ENCODE data around the gene SF3A2. TPM values are rescaled to one million over a fixed set of nuclear protein-coding genes. Genes with fewer than 3 reads are reported as not detected.

SF3A2 gene
- total and polyA plus RNA-seq, 7 donors: 16.9 to 61.3 (median 26.4) TPM

DNA sequence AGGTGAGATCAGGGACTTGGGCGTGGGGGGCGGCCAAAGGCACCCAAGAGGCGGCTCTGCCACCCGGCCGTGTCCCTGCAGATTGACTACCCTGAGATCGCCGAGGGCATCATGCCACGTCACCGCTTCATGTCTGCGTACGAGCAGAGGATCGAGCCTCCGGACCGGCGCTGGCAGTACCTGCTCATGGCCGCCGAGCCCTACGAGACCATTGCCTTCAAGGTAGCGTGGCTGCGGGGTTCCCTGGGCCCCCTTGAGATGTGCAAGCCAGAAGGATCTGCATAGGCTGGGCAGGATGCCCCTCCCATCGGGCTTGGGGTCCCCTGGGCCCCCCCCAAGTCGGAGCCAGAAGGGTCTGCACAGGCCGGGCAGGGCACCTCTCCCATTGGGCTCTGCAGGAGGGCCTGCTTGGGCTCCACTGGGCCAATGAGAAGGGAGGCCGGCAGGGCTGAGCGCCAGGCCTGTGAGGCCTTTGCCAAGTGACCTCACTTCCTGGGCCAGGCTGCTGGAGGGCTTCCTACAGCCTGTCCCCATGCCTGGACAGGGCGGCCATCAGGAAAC is 10.3 kb downstream of the SF3A2 start:
- H3K4me1 ChIP-seq: peaks cover 0 to 45% (median 31%) of the 10 kb centered on the region in 4 donors

DNA sequence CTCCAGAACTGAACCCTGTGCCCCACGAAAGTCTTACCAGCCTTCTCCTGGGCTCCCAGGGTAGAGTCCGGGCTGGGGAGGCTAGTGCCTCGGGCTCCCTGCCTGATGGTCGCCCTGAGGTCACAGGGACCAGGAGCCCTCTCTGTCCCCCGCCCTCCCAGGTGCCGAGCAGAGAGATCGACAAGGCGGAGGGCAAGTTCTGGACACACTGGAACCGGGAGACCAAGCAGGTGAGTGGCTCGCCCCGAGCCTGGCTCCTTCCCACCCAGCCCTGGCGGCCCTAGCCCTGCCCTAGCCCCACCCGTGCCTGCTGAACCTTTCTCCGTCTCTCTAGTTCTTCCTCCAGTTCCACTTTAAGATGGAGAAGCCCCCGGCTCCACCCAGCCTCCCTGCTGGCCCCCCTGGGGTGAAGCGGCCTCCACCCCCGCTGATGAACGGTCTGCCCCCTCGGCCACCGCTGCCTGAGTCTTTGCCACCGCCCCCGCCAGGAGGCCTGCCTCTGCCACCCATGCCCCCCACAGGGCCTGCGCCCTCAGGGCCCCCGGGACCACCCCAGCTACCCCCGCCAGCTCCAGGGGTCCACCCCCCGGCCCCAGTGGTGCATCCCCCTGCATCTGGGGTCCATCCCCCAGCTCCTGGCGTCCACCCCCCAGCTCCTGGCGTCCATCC is 10.9 kb downstream of the SF3A2 start:
- peaks cover 0 to 45% (median 31%) of the 10 kb centered on the region in 4 donors for H3K4me1 ChIP-seq
- 84 to 91% methylated on average over 28 of the region's 28 CpGs for WGBS, 2 donors
- no peak overlapping the region for H3K4me3 ChIP-seq
- peaks cover 31 to 36% (median 32%) of the 10 kb centered on the region in 3 donors for H3K27me3 ChIP-seq
- no peaks in the 10 kb centered on the region for H3K9me3 ChIP-seq
- no peak for DNase-seq
- no peak overlapping the region for H3K27ac ChIP-seq
- intact Hi-C loops (cut with DNase I): no loop called here
- TF ChIP-seq, protein P1, sequence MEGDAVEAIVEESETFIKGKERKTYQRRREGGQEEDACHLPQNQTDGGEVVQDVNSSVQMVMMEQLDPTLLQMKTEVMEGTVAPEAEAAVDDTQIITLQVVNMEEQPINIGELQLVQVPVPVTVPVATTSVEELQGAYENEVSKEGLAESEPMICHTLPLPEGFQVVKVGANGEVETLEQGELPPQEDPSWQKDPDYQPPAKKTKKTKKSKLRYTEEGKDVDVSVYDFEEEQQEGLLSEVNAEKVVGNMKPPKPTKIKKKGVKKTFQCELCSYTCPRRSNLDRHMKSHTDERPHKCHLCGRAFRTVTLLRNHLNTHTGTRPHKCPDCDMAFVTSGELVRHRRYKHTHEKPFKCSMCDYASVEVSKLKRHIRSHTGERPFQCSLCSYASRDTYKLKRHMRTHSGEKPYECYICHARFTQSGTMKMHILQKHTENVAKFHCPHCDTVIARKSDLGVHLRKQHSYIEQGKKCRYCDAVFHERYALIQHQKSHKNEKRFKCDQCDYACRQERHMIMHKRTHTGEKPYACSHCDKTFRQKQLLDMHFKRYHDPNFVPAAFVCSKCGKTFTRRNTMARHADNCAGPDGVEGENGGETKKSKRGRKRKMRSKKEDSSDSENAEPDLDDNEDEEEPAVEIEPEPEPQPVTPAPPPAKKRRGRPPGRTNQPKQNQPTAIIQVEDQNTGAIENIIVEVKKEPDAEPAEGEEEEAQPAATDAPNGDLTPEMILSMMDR (IDR thresholded peaks at IDR 0.05): no peak
- no peak for TF ChIP-seq POLR2A (IDR thresholded peaks at IDR 0.05)
- TF ChIP-seq EP300 (IDR thresholded peaks at IDR 0.05): no peak
- no peak for TF ChIP-seq POLR2AphosphoS5 (IDR thresholded peaks at IDR 0.05)
- peaks cover 38 to 64% (median 54%) of the 10 kb centered on the region in 4 donors for H3K36me3 ChIP-seq

More for the DNA sequence above, 10.3 kb downstream of the SF3A2 start:
- DNase-seq: no peak
- Histone ChIP-seq H3K27ac (no peak overlapping the region), H3K36me3 (peaks cover 38 to 64% (median 54%) of the 10 kb centered on the region in 4 donors), H3K4me3 (no peak overlapping the region), H3K27me3 (peaks cover 24 to 29% (median 25%) of the 10 kb centered on the region in 3 donors), H3K9me3 (no peaks in the 10 kb centered on the region)
- TF ChIP-seq, protein P1 (IDR thresholded peaks at IDR 0.05): no peak
- TF ChIP-seq POLR2AphosphoS5 (IDR thresholded peaks at IDR 0.05) (no peak), EP300 (IDR thresholded peaks at IDR 0.05) (no peak), POLR2A (IDR thresholded peaks at IDR 0.05) (no peak)
- intact Hi-C loops (cut with DNase I): no loop called here
- 87 to 90% methylated on average over 26 of the region's 26 CpGs for WGBS, 2 donors

DNA sequence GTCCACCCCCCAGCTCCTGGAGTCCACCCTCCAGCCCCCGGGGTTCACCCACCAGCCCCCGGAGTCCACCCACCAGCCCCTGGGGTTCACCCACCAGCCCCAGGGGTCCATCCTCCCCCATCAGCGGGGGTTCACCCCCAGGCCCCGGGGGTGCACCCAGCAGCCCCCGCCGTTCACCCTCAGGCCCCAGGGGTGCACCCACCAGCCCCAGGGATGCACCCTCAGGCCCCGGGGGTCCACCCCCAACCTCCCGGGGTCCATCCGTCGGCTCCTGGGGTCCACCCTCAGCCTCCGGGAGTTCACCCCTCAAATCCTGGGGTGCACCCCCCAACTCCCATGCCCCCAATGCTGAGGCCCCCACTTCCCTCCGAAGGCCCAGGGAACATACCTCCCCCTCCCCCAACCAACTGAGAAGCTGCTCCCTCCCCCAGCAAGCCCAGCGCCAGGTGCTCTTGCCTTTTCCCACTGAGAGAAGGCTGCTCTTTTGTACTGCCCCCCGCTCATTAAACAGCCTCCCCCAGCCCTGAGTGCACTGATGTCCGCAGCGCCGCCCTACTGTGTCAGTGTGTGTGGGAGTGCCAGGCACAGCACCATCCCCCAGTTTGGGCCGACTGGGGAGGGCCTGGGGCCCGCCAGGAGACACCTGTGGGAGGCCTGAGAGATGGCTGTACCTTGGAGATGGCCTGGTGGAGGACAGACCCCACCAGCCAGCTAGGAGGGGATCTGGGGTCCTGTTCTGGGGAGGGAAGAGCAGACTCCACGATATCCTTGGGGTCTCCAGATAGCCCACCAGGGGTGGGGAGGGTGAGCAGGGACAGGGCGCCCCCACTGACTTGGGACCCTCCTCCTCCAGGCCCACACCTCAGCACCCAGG is 11.7 kb downstream of the SF3A2 start:
- H3K9me3 ChIP-seq: no peaks in the 10 kb centered on the region
- peaks cover 38 to 59% (median 52%) of the 10 kb centered on the region in 4 donors for H3K36me3 ChIP-seq
- DNase-seq: no peak
- TF ChIP-seq POLR2AphosphoS5 (IDR thresholded peaks at IDR 0.05) (no peak), EP300 (IDR thresholded peaks at IDR 0.05) (no peak), POLR2A (IDR thresholded peaks at IDR 0.05) (no peak)
- TF ChIP-seq, protein P1 (IDR thresholded peaks at IDR 0.05): no peak
- no peak overlapping the region for H3K27ac ChIP-seq
- H3K27me3 ChIP-seq: peaks cover 39 to 44% (median 40%) of the 10 kb centered on the region in 3 donors
- 85 to 90% methylated on average over 21 of the region's 21 CpGs for WGBS, 2 donors
- H3K4me3 ChIP-seq: no peak overlapping the region
- peaks cover 0 to 45% (median 36%) of the 10 kb centered on the region in 4 donors for H3K4me1 ChIP-seq
- intact Hi-C loops (cut with DNase I): no loop called here

DNA sequence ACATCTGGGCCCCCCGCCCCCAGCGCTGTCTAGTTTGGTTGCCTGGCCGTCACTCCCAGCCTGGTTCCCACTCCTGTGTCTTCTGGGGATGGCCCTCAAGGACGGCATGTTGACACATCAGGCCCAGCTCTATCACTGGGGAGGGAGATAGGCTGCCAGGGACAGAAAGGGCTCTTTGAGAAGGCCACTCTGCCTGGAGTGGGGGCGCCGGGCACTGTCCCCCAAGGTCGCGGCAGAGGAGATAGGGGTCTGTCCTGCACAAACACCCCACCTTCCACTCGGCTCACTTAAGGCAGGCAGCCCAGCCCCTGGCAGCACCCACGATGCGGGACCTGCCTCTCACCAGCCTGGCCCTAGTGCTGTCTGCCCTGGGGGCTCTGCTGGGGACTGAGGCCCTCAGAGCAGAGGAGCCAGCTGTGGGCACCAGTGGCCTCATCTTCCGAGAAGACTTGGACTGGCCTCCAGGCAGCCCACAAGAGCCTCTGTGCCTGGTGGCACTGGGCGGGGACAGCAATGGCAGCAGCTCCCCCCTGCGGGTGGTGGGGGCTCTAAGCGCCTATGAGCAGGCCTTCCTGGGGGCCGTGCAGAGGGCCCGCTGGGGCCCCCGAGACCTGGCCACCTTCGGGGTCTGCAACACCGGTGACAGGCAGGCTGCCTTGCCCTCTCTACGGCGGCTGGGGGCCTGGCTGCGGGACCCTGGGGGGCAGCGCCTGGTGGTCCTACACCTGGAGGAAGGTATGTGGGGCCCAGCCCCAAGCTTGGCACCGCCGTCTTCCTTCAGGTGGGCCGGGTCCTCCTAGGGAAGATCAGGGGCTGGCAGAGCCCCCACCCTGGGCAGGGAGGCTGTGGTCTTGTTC is 12.6 kb downstream of the SF3A2 start, which contains the start of gene AMH:
Gene AMH (plus strand): TSS at position 314 of the 857 bp plus-strand sequence. CDS start 10 bp downstream, at position 324.
- peaks cover 31 to 50% (median 43%) of the 10 kb centered on the region in 4 donors for H3K36me3 ChIP-seq

More for the DNA sequence above, 12.6 kb downstream of the SF3A2 start, which contains the start of gene AMH:
- intact Hi-C loops (cut with DNase I): no loop called here
- Histone ChIP-seq H3K27ac (no peak within 1 kb of the TSS), H3K4me1 (peaks cover 0 to 42% (median 39%) of the 10 kb centered on the region in 4 donors), H3K4me3 (no peak within 1 kb of the TSS), H3K27me3 (peaks cover 47 to 52% (median 48%) of the 10 kb centered on the region in 3 donors), H3K9me3 (no peaks in the 10 kb centered on the region)
- TF ChIP-seq POLR2A (IDR thresholded peaks at IDR 0.05): no peak
- TF ChIP-seq POLR2AphosphoS5 (IDR thresholded peaks at IDR 0.05): no peak
- TF ChIP-seq, protein P1 (IDR thresholded peaks at IDR 0.05): no peak
- no peak for TF ChIP-seq EP300 (IDR thresholded peaks at IDR 0.05)
- WGBS, 2 donors: 71 to 83% methylated on average over 27 of the region's 27 CpGs
- no peak for DNase-seq

Data from sigmoid colon (tissue), 7 donors.